ENCODE results near the gene PHB1. TPM values are rescaled to one million over a fixed set of nuclear protein-coding genes. Genes with fewer than 3 reads are reported as not detected.
A peak's percentile ranks its signal among the peaks of the same experiment; 100 is the strongest.

PHB1 gene
- total RNA-seq, 1 experiment from 2014 or later: 275 TPM

GRCh38 chr17:49450181-49450580, 35.5 kb upstream of the PHB1 start:
- no peak for DNase-seq (ENCODE audit: low read depth in 1 of 2, low spot score in 2 of 2)
- no peak overlapping the region for H3K27ac ChIP-seq

DNA sequence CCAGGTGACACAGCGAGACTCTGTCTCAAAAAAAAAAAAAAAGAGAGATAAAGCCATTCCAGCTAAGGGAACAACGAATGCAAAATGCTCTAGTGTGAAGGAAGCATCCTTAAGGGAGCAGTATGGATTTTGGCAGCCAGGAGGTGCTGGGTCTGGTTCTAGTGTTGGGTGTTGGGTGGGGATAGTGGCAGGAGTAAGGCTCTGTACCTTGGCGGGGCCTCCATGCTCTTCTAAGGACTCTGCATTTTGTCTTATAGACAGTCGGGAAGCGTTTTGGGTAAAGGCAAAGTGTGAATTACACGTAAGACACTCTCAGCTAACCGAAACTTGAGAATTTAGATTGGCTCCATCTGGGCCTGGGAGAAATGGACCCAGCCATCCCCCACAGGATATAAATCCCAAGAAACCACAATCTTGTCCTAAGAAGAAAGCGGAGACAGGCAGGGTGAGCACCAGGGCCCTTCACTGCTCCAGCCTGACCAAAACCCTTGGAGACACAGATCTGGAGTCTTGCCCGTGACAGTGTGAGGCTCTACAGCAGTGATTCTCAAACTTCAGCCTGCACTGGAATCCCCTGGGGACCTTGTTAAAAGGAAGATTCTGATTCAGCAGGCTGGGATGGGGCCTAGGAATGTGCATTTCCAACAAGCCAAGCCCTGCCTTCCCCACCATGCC, 33.1 kb upstream of the PHB1 start:
- DNase-seq (ENCODE audit: low read depth in 1 of 2, low spot score in 2 of 2): no peak
- Histone ChIP-seq H3K4me1 (replicated peaks) (no peaks in the 10 kb centered on the region), H3K4me3 (no peak overlapping the region), H3K36me3 (no peaks in the 10 kb centered on the region), H3K9me3 (replicated peaks) (no peaks in the 10 kb centered on the region; the same call in 1 of the 2 replicates), H3K27me3 (replicated peaks) (peaks cover 21% of the 10 kb centered on the region), H3K27ac (no peak overlapping the region)

More at GRCh38 chr17:49450181-49450580, 35.5 kb upstream of the PHB1 start:
- no peaks in the 10 kb centered on the region for H3K36me3 ChIP-seq
- H3K27me3 ChIP-seq (replicated peaks): peaks cover 21% of the 10 kb centered on the region
- no peaks in the 10 kb centered on the region; the same call in 1 of the 2 replicates for H3K9me3 ChIP-seq (replicated peaks)
- no peaks in the 10 kb centered on the region; the same call in 1 of the 2 replicates for H3K4me1 ChIP-seq (replicated peaks)
- no peak overlapping the region for H3K4me3 ChIP-seq

DNA sequence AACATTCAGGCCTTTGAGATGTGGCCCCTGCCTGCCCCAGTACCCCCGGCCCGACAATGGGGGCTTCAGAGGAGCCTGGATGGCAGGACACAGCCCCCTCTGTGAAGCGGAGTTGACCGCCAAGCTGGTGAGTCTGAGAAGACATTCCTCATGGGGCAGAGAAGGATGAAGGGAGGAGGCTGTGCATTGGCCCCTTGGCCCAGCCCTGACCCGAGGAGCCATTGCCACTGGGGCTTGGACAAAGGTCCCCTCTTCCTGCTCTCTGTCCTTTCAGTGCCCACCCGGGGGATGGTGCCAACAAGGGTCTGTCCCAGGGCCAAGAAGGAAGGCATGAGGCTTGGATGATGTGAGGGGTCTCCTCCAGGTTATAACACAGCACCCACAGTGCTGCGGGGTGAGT, 30.9 kb upstream of the PHB1 start:
- Histone ChIP-seq H3K36me3 (no peaks in the 10 kb centered on the region), H3K9me3 (replicated peaks) (no peaks in the 10 kb centered on the region), H3K27ac (no peak overlapping the region), H3K4me1 (replicated peaks) (no peaks in the 10 kb centered on the region), H3K27me3 (replicated peaks) (peaks cover 21% of the 10 kb centered on the region), H3K4me3 (no peak overlapping the region)
- DNase-seq (ENCODE audit: low read depth in 1 of 2, low spot score in 2 of 2): no peak

GRCh38 chr17:49444384-49444783, 29.7 kb upstream of the PHB1 start:
- H3K36me3 ChIP-seq: no peaks in the 10 kb centered on the region
- no peak overlapping the region for H3K4me3 ChIP-seq
- no peaks in the 10 kb centered on the region for H3K9me3 ChIP-seq (replicated peaks)
- H3K27ac ChIP-seq: no peak overlapping the region
- no peak for DNase-seq (ENCODE audit: low read depth in 1 of 2, low spot score in 2 of 2)
- H3K27me3 ChIP-seq (replicated peaks): peaks cover 26% of the 10 kb centered on the region
- H3K4me1 ChIP-seq (replicated peaks): no peaks in the 10 kb centered on the region

- Histone ChIP-seq H3K27ac (no peak overlapping the region), H3K4me3 (no peak overlapping the region), H3K36me3 (no peaks in the 10 kb centered on the region), H3K4me1 (replicated peaks) (no peaks in the 10 kb centered on the region), H3K9me3 (replicated peaks) (no peaks in the 10 kb centered on the region), H3K27me3 (replicated peaks) (peaks cover 30% of the 10 kb centered on the region)
- no peak for DNase-seq (ENCODE audit: low read depth in 1 of 2, low spot score in 2 of 2)
Measured at GRCh38 chr17:49443862-49444261, 29.2 kb upstream of the PHB1 start.

- Histone ChIP-seq H3K4me1 (replicated peaks) (no peaks in the 10 kb centered on the region), H3K9me3 (replicated peaks) (no peaks in the 10 kb centered on the region), H3K4me3 (no peak overlapping the region), H3K27me3 (replicated peaks) (peaks cover 31% of the 10 kb centered on the region), H3K36me3 (no peaks in the 10 kb centered on the region), H3K27ac (no peak overlapping the region)
- DNase-seq (ENCODE audit: low read depth in 1 of 2, low spot score in 2 of 2): no peak
Measured at GRCh38 chr17:49442041-49442440, 27.4 kb upstream of the PHB1 start.

DNA sequence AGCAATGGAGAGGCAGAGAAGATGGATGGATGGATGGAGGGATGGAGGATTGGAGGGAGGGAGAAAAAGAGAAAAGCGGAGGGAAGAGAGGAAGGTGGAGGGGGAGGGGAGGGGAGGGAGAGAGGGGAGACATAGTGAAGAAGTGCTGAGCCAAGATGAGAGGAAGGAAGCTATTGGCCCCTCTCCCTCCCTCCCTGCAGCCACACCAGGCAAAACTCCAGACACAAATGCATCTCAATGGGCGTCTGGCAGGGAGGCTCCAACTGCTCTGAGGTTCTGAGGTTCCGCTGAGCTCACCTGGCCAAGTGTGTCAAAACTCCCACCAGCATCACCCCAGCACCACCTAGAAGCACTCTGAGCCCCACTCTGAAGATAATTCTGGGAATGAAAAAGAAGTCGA, 26.9 kb upstream of the PHB1 start:
- DNase-seq (ENCODE audit: low read depth in 1 of 2, low spot score in 2 of 2): no peak
- H3K4me3 ChIP-seq: no peak overlapping the region
- peaks cover 30% of the 10 kb centered on the region for H3K27me3 ChIP-seq (replicated peaks)
- H3K9me3 ChIP-seq (replicated peaks): no peaks in the 10 kb centered on the region
- no peaks in the 10 kb centered on the region for H3K36me3 ChIP-seq
- no peak overlapping the region for H3K27ac ChIP-seq
- no peaks in the 10 kb centered on the region for H3K4me1 ChIP-seq (replicated peaks)

DNA sequence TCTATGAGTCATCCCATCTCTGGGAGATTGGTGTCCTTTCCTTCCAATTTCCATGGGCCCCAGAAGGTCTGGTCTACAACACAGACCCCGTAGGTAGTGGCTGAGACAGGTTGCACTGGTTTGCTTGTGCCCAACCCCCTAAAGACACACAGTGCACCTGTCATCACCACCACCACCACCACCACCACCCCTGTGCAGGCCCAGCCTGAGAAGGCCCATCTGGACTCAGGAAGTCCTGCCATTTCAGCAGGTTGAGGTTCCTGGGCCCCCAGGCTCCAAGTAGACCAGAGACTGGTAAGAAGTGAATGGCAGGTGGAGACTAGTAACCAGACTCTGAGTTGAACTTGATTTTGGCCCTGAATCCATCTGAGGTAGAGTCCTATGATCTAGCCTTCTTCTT, 25.9 kb upstream of the PHB1 start:
- H3K27ac ChIP-seq: no peak overlapping the region
- no peaks in the 10 kb centered on the region for H3K36me3 ChIP-seq
- H3K4me3 ChIP-seq: no peak overlapping the region
- H3K27me3 ChIP-seq (replicated peaks): peaks cover 30% of the 10 kb centered on the region
- DNase-seq (ENCODE audit: low read depth in 1 of 2, low spot score in 2 of 2): peak in 1 of 2 experiments; percentile 38
- H3K4me1 ChIP-seq (replicated peaks): no peaks in the 10 kb centered on the region
- no peaks in the 10 kb centered on the region for H3K9me3 ChIP-seq (replicated peaks)

DNA sequence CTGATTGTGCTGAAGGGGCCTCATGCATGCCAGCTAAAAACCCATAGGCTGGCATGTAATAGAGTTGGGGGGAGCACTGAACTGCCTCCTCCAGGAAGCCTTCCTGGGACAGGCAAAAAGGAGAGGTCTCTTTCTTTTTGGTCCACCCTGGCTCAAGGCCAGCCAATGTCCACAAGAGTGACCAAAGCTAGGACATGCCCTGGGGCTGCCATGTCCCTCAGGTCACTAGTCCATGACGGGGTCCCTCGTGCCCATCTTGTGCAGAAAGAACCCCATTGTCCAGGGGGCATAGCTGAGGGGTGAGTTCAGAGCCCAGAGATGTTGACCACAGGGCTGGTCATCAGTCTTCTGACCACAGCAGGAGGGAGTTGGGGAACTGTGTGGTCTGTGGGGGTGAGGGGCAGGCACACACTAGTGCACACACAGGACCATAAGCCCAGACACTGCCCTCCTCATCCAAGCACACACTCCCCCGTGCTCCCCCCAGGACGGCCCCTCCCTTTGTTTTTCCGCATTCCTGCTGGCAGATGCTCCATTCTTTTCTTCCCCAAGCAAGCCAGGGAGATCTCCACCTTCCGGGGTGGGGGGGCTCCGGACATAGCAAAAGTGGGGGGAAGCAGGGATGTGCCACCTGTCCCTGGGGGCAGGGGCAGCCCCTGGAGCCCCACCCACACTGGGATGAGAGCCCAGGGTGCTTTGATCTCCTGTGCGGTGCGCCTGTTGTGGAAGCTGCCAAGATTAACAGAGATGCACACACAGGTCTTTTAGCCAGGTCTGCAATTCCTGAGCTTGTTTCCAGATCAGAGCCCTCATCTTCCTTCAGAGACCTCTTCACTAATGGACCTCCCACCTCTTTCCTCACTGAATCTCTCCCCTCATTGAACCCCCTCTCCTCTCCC, 25.2 kb upstream of the PHB1 start:
- Histone ChIP-seq H3K4me1 (replicated peaks) (no peaks in the 10 kb centered on the region), H3K4me3 (no peak overlapping the region), H3K36me3 (no peaks in the 10 kb centered on the region), H3K9me3 (replicated peaks) (no peaks in the 10 kb centered on the region), H3K27ac (no peak overlapping the region), H3K27me3 (replicated peaks) (peaks cover 30% of the 10 kb centered on the region)
- peak in 1 of 2 experiments; percentile 49 for DNase-seq (ENCODE audit: low read depth in 1 of 2, low spot score in 2 of 2)

DNA sequence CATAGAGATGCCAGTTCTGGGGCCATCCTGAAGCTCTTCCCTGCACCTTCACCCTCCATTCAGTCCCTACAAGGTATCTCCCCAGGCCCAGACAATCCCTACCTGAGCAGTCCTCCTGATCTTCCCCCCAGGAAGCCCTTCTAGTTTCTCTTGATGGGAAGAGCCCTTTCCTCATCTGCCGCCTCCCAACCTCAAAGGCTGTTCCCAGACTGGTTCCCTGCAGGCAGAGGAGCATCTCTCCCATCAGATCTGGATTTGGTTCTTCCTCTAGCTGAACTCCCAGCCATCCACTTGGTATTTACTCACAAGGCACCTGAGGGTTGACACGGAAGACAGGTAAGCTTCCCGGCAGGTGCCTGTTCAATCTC, 24.6 kb upstream of the PHB1 start:
- Histone ChIP-seq H3K36me3 (no peaks in the 10 kb centered on the region), H3K27ac (no peak overlapping the region), H3K9me3 (replicated peaks) (no peaks in the 10 kb centered on the region), H3K4me1 (replicated peaks) (no peaks in the 10 kb centered on the region), H3K4me3 (no peak overlapping the region), H3K27me3 (replicated peaks) (peaks cover 30% of the 10 kb centered on the region)
- no peak for DNase-seq (ENCODE audit: low read depth in 1 of 2, low spot score in 2 of 2)

DNA sequence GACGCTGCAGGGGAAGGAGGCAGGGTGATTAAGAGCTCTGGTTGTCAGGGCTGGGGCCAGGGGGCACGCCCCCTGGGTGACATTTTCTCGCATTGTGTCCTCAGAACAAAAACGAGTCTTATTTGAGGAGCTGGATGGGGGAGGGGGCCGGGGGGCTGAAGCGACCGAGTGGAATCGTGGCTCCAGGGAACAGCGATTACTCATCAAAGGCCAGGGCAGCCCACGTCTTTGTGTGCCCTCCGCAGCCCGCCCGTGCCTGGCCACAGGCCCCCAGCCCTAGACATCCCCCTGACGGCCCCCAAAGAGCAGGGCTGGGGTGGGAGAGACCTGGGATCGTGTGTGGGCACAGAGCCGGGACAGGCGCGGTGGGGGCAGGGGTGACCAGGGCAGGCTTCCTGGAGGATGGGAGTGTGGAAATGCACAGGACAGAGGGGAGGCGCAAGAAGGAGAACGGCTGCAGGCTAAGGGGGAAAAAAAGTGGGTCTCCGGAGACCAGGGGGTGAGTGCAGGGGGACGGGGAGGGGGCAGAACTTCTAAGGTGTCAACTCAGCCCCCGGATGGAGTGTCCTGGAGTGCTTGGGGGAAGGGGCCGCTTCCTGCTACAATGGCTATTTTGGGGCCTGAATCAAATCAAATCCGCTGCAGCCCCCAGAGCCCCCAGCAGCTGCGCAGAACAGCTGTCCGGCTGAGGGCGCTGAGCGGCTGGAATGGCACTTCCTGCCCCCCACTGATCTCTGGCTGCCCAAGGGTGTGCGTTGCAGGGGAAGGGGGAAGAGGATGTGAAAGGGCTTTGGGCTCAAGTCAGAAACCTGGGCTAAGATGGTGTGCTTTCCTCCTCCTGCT, 24.0 kb upstream of the PHB1 start:
- Histone ChIP-seq H3K4me3 (no peak overlapping the region), H3K9me3 (replicated peaks) (no peaks in the 10 kb centered on the region), H3K27me3 (replicated peaks) (peaks cover 30% of the 10 kb centered on the region), H3K4me1 (replicated peaks) (no peaks in the 10 kb centered on the region), H3K27ac (no peak overlapping the region), H3K36me3 (no peaks in the 10 kb centered on the region)
- DNase-seq (ENCODE audit: low read depth in 1 of 2, low spot score in 2 of 2): peak in 1 of 2 experiments; percentile 48

DNA sequence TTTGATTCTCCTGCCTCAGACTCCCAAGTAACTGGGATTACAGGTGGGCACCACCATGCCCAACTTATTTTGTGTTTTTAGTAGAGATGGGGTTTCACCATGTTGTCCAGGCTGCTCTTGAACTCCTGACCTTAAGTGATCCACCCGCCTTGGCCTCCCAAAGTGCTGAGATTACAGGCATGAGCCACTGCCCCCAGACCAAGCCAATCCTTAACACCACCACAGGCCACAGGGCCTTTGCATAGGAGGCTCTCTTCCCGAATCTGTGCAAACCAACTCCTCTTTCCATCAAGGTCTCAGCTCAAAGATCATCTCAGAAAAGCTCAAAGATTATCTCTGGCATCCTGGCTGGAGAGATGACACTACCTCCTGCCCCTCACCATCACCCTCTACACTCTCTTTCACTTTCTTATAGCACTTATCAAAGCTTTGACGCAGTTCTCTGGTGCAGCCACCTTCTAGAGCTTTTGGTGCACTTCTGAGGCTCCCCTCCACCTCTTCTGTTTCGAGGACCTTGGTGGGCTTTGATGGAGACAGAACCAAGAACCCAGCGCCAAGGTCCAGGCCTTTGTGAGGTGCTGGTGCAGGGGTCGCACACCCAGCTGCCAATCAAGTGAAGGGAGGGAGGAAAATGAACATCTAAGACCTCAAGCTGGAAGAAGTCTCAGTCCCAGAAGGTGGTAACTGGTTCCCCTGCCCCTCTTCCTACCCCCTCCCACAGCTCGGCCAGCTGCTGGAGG, 23.2 kb upstream of the PHB1 start:
- Histone ChIP-seq H3K27ac (no peak overlapping the region), H3K27me3 (replicated peaks) (peaks cover 26% of the 10 kb centered on the region), H3K4me1 (replicated peaks) (no peaks in the 10 kb centered on the region), H3K4me3 (no peak overlapping the region), H3K9me3 (replicated peaks) (no peaks in the 10 kb centered on the region), H3K36me3 (no peaks in the 10 kb centered on the region)
- peak in 1 of 2 experiments; percentile 39 for DNase-seq (ENCODE audit: low read depth in 1 of 2, low spot score in 2 of 2)

- peak in 1 of 2 experiments; percentile 26 for DNase-seq (ENCODE audit: low read depth in 1 of 2, low spot score in 2 of 2)
- H3K4me1 ChIP-seq (replicated peaks): no peaks in the 10 kb centered on the region
- no peaks in the 10 kb centered on the region for H3K36me3 ChIP-seq
- no peaks in the 10 kb centered on the region for H3K9me3 ChIP-seq (replicated peaks)
- no peak overlapping the region for H3K27ac ChIP-seq
- no peak overlapping the region for H3K4me3 ChIP-seq
- H3K27me3 ChIP-seq (replicated peaks): peaks cover 26% of the 10 kb centered on the region
Measured at GRCh38 chr17:49436174-49436573, 21.5 kb upstream of the PHB1 start.

Measured in SJSA1 (cell line).